ENCODE measurements around the gene GJA4.

- TF ChIP-seq CTCF (IDR thresholded peaks at IDR 0.05 in 4 of 5, conservative IDR thresholded peaks at IDR 0.05 in 1 of 5) (no peak), POLR2A (IDR thresholded peaks at IDR 0.05) (no peak)
Measured at GRCh38 chr1:34792424-34792823, 375 bp upstream of the GJA4 start.

Data from gastrocnemius medialis (tissue), 4 donors.